Mucosa of rectum (tissue), 2 donors: Measurements from ENCODE around the gene FAM227B.

ENCODE experiments used
- H3K27ac ChIP-seq, 2 donors: one replicate each; pipeline ENCODE4 v1.7.0; 2013; ENCODE audit warnings: inconsistent platforms in 2 of 2, low read depth in 2 of 2, low read length in 2 of 2
- H3K27me3 ChIP-seq, 2 donors: one replicate each; pipeline ENCODE4 v1.7.0; 2013; ENCODE audit warnings: low read length in 2 of 2; ENCODE audit not compliant: control insufficient read depth in 2 of 2, insufficient read depth in 2 of 2
- H3K36me3 ChIP-seq, 2 donors: one replicate each; pipeline ENCODE4 v1.7.0; 2013; ENCODE audit warnings: low read length in 2 of 2; ENCODE audit not compliant: control insufficient read depth in 2 of 2, insufficient read depth in 2 of 2
- H3K4me1 ChIP-seq, 2 donors: one replicate each; pipeline ENCODE4 v1.7.0; 2013; ENCODE audit warnings: low read length in 2 of 2, mild to moderate bottlenecking in 1 of 2; ENCODE audit not compliant: control insufficient read depth in 2 of 2, insufficient read depth in 2 of 2
- H3K4me3 ChIP-seq, 2 donors: one replicate each; pipeline ENCODE4 v1.7.0; 2013; ENCODE audit warnings: low read length in 2 of 2
- H3K9ac ChIP-seq, 2 donors: one replicate each; pipeline ENCODE4 v1.7.0; 2013; ENCODE audit warnings: low read length in 2 of 2, low read depth in 1 of 2, mild to moderate bottlenecking in 1 of 2
- H3K9me3 ChIP-seq, 2 donors: one replicate each; pipeline ENCODE4 v1.7.0; 2013; ENCODE audit warnings: low read length in 2 of 2; ENCODE audit not compliant: control insufficient read depth in 2 of 2
- donor health status: healthy.
- donor health status: Normal muscosa, but diverticular disease.

Gene FAM227B

DNA sequence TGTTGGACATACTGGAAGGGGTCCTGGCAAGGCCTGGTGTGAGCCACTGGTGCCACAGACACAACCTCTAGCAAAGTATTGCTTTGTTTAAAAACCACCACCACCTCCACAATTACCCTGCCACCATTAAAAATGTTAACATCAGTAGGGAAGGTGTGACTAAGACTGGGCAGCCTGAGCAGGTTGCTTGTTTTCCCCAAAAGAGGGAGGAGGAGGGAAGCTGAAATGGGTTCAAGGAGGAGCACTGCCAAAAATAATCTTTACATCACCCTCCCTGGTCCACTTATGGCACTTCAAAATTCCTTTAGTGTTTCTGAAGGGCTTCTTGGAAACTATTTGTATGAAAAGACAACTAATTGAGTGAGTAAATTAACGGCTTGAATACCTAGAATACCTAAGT lies 297.4 kb downstream of the FAM227B start:
- no peak overlapping the region for H3K27ac ChIP-seq
- no peaks in the 10 kb centered on the region for H3K27me3 ChIP-seq
- no peak overlapping the region for H3K9ac ChIP-seq
- H3K4me1 ChIP-seq, result no peaks in the 10 kb centered on the region
- peaks cover 15% of the 10 kb centered on the region in 2 donors for H3K36me3 ChIP-seq
- no peaks in the 10 kb centered on the region for H3K9me3 ChIP-seq
- H3K4me3 ChIP-seq, result no peak overlapping the region

DNA sequence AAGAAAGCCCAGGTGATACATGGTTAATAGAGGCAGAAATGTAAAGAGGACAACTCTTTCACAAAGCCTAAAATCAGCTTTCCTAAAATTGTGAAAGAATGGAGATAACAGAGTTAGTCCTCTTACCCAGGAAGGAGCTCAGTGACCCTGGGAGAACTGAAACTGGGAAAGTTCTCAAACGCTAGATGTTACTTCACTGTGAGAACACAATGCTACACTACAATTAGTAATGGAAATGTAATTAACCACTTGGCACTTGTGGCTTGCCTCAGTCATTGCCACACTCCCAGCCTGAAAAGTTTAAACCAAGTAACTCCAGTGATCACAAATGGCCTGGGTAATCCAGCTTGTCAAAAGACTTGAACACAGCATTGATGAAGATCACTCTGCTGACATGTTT lies 300.3 kb downstream of the FAM227B start:
- H3K27ac ChIP-seq, result peak overlapping the region in 1 of 2 donors; percentile 3
- H3K36me3 ChIP-seq, result peaks cover 15% of the 10 kb centered on the region in 2 donors
- H3K4me3 ChIP-seq, result no peak overlapping the region
- H3K9ac ChIP-seq, result no peak overlapping the region
- no peaks in the 10 kb centered on the region for H3K9me3 ChIP-seq
- no peaks in the 10 kb centered on the region for H3K4me1 ChIP-seq
- H3K27me3 ChIP-seq, result no peaks in the 10 kb centered on the region

DNA sequence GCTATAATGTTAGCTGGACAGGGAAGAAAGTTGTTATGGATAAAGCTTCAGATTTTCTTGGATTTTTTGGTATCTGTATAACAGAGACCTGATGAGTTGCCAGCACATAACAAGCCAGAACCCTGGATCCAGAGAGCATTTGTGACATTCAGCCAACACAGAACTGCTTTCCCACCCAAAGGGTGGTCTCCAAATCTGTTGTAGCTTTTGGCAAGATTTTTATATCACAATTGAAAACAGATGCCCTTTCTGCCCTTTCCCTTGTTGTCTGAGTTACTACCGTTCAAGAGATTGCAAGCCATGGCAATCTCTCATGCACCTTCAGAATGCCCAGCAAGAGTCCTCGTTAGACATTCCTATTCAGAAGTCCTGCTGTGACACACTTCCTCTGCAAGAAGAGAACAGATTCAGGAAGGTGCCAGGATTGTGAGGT lies 305.2 kb downstream of the FAM227B start:
- Histone ChIP-seq H3K36me3 (peaks cover 8 to 14% of the 10 kb centered on the region in 2 donors), H3K9me3 (no peaks in the 10 kb centered on the region), H3K27me3 (no peaks in the 10 kb centered on the region), H3K27ac (no peak overlapping the region), H3K9ac (no peak overlapping the region), H3K4me1 (no peaks in the 10 kb centered on the region), H3K4me3 (no peak overlapping the region)

DNA sequence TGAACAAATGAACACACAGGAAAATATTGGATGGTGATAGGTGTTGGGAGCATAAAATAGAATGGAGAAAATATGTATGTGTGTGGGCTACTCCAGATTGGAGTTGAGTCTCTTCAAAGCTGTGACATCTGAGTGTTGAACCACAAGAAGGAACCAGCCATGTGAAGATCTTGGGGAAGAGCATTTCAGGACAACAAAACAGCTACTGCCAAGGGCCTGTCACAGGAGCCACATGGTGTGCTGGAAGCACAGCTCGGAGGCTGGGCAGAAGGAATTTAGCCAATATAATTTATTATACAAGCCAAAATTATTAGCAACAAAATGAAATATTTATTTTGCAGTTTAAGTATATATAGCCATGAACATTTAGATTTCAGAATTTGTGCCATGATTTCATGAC lies 305.9 kb downstream of the FAM227B start:
- Histone ChIP-seq H3K9ac (no peak overlapping the region), H3K9me3 (no peaks in the 10 kb centered on the region), H3K4me3 (no peak overlapping the region), H3K27me3 (no peaks in the 10 kb centered on the region), H3K4me1 (no peaks in the 10 kb centered on the region), H3K27ac (no peak overlapping the region), H3K36me3 (peaks cover 7 to 8% of the 10 kb centered on the region in 2 donors)

DNA sequence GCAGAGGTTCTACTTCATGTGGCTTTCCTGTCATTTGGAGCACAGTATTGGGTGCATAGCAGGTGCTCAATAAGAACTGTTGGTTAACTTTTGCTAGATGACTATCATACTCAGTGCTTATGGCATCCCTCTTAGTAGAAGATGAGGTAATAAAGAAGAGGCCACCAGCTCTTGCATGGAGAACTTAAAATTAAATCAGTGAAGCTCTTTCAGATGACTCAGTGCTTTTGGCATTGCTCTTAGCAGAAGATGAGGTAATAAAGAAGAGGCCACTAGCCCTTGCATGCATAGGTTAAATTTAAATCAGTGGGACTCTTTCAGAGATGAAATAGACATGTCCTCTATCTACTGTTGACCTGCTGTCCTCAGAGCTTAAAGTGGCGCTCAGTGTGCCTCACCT lies 307.0 kb downstream of the FAM227B start:
- H3K27me3 ChIP-seq, result no peaks in the 10 kb centered on the region
- H3K4me3 ChIP-seq, result no peak overlapping the region
- peaks cover 0 to 3% of the 10 kb centered on the region in 2 donors for H3K36me3 ChIP-seq
- H3K9me3 ChIP-seq, result no peaks in the 10 kb centered on the region
- no peaks in the 10 kb centered on the region for H3K4me1 ChIP-seq
- no peak overlapping the region for H3K9ac ChIP-seq
- no peak overlapping the region for H3K27ac ChIP-seq

DNA sequence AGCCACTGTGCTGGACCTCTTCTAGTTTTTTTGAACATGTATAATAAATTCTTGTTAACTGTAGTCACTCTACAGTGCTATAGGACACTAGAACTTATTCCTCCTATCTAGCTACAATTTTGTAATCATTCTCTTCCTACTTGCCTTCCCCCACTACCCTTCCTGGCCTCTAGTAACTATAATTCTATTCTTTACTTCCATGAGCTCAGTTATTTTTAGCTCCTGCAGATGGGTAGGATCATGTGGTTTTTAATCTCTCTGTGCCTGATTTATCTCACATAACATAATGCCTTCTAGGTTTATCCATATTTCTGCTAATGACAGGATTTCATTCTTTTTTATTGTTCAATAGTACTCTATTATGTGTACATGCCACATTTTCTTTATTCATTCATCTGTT lies 310.7 kb downstream of the FAM227B start:
- Histone ChIP-seq H3K27ac (no peak overlapping the region), H3K27me3 (no peaks in the 10 kb centered on the region), H3K36me3 (peaks cover 0 to 3% of the 10 kb centered on the region in 2 donors), H3K9me3 (no peaks in the 10 kb centered on the region), H3K4me3 (no peak overlapping the region), H3K9ac (no peak overlapping the region), H3K4me1 (no peaks in the 10 kb centered on the region)

DNA sequence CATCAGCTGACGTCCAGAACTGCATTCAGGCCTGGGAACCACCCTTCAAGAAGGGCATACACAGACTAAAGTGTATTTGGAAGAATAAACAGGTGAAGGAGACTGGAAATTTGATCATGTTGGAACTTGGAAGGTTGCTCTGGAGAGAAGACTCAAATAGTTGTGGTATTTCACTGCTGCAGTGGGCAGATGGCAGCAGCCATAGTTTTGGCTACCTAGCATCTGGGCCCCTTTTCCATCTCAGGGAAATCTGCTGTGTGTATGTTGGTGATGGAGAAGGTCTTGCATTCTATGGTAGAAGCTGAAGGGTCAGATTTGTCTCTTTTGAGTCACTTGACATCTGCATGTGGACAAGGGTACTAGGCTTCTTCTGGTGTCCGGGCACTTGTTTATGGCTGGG lies 311.9 kb downstream of the FAM227B start:
- no peaks in the 10 kb centered on the region for H3K9me3 ChIP-seq
- no peak overlapping the region for H3K9ac ChIP-seq
- peaks cover 6 to 8% of the 10 kb centered on the region in 2 donors for H3K36me3 ChIP-seq
- H3K4me3 ChIP-seq, result no peak overlapping the region
- H3K4me1 ChIP-seq, result no peaks in the 10 kb centered on the region
- H3K27me3 ChIP-seq, result no peaks in the 10 kb centered on the region
- no peak overlapping the region for H3K27ac ChIP-seq

DNA sequence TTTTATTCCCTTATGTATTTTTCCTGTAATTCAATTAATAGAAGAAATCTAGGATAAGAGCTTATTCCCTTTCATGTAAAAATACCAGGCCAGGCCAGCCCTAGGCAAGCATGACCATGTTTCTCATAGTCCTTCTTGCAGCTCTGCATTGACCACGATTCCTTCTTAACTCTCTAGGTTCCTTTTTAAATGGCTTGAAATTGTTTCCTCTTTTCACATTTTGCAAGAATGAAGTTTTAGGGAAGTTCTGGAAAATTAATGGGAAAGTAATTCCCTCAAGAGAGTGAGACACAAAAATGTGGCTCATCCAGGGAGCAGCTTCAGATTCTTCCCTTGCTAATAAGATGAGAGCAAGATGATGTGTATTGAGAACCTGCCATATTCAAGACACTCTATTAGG lies 314.1 kb downstream of the FAM227B start:
- Histone ChIP-seq H3K27ac (no peak overlapping the region), H3K4me1 (no peaks in the 10 kb centered on the region), H3K4me3 (no peak overlapping the region), H3K36me3 (peaks cover 6 to 8% of the 10 kb centered on the region in 2 donors), H3K27me3 (no peaks in the 10 kb centered on the region), H3K9ac (no peak overlapping the region), H3K9me3 (no peaks in the 10 kb centered on the region)

DNA sequence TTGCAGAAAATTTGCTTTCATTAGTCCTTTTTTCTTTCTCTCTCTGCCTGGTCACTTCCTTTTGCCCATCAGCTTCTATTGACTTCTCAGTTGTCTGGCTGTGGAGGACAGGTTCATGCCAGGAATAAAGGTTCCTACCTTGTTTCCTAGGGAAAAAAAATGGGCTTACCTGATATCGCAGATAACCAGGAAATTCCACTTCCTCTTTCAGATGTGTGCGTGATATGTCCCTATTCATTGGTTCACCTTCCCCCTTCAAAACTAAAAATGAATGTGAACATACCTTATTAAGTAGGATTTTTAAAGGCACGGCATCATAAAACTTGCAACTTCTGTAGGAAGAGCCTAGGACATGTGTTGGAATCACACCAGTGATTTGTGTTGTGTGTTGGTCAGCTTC lies 317.6 kb downstream of the FAM227B start:
- H3K4me1 ChIP-seq, result no peaks in the 10 kb centered on the region
- H3K27me3 ChIP-seq, result no peaks in the 10 kb centered on the region
- no peak overlapping the region for H3K27ac ChIP-seq
- no peak overlapping the region for H3K4me3 ChIP-seq
- peaks cover 5 to 6% of the 10 kb centered on the region in 2 donors for H3K36me3 ChIP-seq
- H3K9me3 ChIP-seq, result no peaks in the 10 kb centered on the region
- H3K9ac ChIP-seq, result no peak overlapping the region

DNA sequence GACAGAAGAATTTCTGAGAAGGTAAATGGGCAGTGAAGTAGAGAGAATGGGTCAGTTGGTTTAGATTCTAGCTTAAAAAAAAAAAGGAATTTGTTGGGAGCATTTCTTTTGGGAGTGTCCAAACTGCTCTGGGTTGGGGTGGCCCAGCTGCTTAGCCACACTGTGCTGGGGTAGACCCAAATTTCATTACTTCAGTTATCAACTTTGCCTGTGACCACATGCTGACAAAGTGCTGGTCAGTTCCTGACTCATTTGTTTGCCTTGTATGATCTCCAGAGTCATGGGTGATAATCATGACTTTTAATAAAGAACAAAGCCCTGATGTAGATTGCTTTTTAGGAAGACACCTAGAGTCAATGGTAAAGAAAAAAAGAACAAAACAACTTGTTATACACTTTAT lies 319.1 kb downstream of the FAM227B start:
- peaks cover 5 to 6% of the 10 kb centered on the region in 2 donors for H3K36me3 ChIP-seq
- H3K27ac ChIP-seq, result no peak overlapping the region
- no peak overlapping the region for H3K9ac ChIP-seq
- H3K4me1 ChIP-seq, result no peaks in the 10 kb centered on the region
- no peak overlapping the region for H3K4me3 ChIP-seq
- no peaks in the 10 kb centered on the region for H3K27me3 ChIP-seq
- H3K9me3 ChIP-seq, result no peaks in the 10 kb centered on the region

DNA sequence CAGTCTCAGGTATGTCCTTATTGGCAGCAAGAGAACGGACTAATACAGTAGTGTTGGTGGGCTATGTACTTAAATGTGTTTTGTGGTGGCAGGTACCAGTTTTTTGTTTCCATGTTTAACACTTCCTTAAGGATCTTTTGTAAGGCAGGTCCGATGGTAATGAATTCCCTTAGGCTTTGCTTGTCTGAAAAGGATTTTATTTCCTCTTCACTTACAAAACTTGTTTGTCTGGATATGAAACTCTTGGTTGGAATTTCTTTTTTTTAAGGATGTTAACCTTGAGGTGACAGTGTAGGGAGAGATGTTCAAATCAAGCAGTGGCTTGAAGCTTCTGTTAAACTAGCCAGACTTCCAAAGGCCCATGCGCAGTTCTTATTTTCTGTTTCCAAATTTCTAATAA lies 319.8 kb downstream of the FAM227B start:
- Histone ChIP-seq H3K4me1 (no peaks in the 10 kb centered on the region), H3K27me3 (no peaks in the 10 kb centered on the region), H3K36me3 (peaks cover 5 to 6% of the 10 kb centered on the region in 2 donors), H3K4me3 (no peak overlapping the region), H3K9me3 (no peaks in the 10 kb centered on the region), H3K9ac (no peak overlapping the region), H3K27ac (no peak overlapping the region)
